ENCODE measurements around the gene GNPDA1.

DNA sequence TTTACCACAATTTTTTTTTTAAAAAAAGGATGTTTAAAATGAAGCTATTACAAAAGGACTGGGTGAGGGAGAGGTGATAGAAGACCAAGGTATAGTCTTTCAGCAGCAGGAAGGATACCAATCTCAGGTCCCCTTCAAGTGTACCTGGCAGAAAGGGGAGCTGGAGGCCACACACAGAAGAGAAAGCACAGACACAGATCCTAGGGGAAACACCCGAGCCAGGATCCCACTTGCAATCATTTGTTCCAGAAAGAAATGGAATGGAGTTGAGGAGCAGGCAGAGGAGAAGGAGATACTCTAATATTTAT, 5.6 kb downstream of the GNPDA1 start:
- TF ChIP-seq GATA2 (IDR thresholded peaks at IDR 0.05; ENCODE audit: low read depth, low read length) (no peak), GATA3 (IDR thresholded peaks at IDR 0.05; ENCODE audit: low read depth, low read length) (no peak)

Measured in SH-SY5Y (cell line).